ENCODE results near the gene GRM1.

Gene GRM1

DNA sequence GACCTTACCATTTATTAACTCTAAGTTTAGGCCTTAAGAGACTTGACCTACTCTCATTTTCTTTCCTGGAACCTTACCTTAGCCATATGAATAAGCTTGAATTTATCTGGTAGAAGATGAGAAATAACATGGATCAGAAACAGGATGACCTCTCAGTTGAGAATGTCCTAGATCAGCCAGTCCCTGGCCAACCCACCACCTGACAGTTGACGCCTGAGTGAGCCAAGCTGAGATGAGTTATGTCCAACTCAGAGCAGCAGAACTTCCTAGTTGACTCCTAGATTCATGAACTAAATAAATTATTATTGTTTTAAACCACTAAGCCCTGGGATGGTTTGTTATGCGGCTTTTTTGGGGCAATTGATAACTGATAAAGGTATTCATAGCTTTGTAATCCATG lies 281.8 kb downstream of the GRM1 start:
- in situ Hi-C loops (cut with HindIII; ENCODE audit: low sequenced_read_pairs): no loop called here

DNA sequence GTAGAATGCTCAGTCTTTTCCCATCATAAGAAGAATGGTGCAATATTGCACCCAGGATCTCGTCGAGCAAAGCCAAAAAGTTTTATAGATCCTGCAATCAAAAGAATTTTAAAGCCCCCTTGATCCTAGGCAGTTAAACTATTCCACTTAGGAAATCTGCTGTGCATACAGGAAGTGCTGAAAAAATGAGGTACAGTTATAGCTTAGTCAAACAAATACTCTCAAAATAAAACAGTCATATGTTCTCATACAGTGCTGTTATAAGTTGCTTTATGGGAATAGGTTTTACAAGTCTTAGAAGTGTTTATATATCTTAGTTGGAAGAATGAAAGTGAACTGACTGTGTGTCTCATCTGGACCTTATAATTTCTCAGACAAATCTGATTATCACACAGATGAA lies 282.2 kb downstream of the GRM1 start:
- in situ Hi-C loops (cut with HindIII; ENCODE audit: low sequenced_read_pairs): no loop called here

DNA sequence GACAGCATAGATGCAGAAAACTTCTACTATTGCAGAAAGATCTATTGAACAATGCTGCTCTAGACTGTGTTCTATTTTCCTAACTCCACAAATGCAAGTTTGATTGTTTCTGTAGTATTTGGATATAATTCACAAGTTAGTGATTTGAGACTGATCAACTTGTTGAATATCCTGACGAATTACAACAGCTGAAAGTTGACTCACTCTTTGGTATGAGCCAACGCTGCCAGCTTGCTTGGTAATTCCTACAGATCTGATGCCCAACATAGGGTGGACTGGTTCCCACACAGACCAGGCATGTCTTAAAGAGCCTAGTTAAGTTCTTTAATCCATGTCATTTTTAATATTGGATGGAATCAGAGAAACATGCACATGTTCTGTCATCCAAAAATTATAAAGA lies 283.7 kb downstream of the GRM1 start:
- in situ Hi-C loops (cut with HindIII; ENCODE audit: low sequenced_read_pairs): no loop called here

DNA sequence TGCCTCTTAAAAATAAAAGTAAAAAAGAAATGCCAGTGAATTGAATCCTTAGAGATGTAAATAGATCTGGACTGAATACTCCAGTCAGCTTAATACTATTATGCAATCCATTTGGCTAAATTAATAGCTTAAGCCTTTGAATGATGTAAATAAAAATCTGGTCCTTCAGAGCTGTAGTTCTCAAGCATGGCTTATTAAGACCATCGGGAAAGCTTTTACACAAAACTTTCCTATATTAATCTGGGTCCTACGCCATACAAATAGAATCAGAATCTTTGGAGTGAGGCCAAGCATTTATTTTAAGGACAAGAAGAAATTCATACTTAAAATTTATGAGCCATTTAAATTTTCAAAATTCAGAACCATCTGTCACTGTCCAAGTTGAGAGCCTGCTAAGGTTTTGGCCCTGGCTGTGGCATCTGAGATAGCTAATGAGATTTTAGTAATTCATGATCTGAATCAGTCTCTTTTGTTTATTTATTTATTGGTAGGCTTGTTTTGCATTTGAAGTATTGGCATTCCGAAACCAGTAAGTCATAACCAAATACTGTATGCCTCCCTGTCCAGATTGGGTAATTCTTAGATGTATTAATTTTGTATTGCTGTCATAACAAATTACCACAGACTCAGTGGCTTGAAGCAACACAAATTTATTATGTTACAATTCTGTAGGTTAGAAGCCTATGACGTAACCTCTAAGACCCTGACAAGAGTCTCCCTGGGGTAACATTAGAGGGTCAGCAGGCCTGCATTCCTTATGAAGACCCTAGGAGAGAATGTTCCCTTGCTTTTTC lies 286.7 kb downstream of the GRM1 start:
- in situ Hi-C loops (cut with HindIII; ENCODE audit: low sequenced_read_pairs): no loop called here

- in situ Hi-C loops (cut with HindIII; ENCODE audit: low sequenced_read_pairs): no loop called here
These were observed 287.3 kb downstream of the GRM1 start for GRCh38 chr6:146316175-146316495.

DNA sequence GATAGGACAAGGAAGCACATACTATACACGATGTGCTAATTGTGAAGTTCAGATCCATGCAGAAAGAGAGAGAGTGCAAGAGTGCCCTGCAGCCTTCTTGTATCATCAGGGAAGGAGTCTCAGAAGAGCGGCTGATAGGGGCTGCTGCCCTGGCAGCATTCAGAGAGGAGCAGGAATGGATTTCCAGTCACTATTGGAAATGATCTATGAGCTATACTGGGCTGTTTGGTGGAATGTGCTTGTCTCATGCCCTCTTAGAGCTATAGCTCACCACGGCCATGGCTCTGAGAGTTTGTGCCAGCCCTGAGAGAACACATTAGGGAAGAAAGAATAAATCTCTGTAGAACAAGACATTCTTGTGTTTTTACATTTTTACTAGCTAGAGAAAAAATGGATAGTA lies 302.2 kb downstream of the GRM1 start:
- in situ Hi-C loops (cut with HindIII; ENCODE audit: low sequenced_read_pairs): no loop called here

- in situ Hi-C loops (cut with HindIII; ENCODE audit: low sequenced_read_pairs): no loop called here
These were observed 306.5 kb downstream of the GRM1 start for GRCh38 chr6:146335336-146335735.

DNA sequence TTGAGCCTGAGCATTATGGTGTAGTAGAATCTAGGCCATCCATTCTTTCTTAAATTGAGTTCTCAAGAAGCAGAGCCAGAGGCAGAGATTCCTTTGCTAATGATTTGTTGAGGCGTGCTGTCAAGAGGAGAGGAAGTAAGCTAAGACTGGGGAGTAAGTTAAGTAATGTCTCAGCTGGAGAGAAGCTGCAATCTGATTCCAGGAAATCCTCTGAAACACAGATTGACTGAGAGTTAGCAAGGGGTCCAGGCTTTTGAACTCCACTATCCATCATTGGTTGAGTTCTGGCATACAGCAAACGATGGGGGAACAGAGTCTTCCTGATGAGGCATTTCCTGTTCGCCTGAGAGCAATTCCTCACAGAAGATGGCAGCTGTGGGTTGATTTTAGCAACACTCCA lies 307.3 kb downstream of the GRM1 start:
- in situ Hi-C loops (cut with HindIII; ENCODE audit: low sequenced_read_pairs): no loop called here

GRCh38 chr6:146337376-146337775 lies 308.5 kb downstream of the GRM1 start:
- in situ Hi-C loops (cut with HindIII; ENCODE audit: low sequenced_read_pairs): no loop called here

DNA sequence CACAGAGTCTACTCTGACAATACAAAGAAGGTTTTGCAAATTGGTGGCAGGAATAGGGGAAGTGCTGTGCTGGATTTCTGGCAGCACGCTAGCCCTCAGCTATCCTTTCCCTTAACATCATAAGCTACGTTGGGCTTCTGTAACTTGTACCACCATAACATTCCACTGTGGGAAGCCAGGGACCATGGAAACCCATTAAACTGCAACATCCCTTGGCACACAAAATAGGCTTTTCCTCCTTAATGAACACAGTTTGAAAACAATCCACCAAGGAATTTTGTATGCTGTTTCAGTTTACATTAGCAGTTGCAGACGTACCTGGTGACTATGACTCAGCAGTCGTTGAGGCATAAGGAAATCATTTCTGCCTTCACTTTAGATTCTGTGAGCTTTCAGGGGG lies 310.9 kb downstream of the GRM1 start:
- in situ Hi-C loops (cut with HindIII; ENCODE audit: low sequenced_read_pairs): loop anchor here (5.0 kb wide), 1 partner anchor 63 kb away; no protein-coding TSS in a partner anchor

GRCh38 chr6:146341493-146342230 lies 312.8 kb downstream of the GRM1 start:
- in situ Hi-C loops (cut with HindIII; ENCODE audit: low sequenced_read_pairs): loop anchor here (5.0 kb wide), 1 partner anchor 61 kb away; no protein-coding TSS in a partner anchor

DNA sequence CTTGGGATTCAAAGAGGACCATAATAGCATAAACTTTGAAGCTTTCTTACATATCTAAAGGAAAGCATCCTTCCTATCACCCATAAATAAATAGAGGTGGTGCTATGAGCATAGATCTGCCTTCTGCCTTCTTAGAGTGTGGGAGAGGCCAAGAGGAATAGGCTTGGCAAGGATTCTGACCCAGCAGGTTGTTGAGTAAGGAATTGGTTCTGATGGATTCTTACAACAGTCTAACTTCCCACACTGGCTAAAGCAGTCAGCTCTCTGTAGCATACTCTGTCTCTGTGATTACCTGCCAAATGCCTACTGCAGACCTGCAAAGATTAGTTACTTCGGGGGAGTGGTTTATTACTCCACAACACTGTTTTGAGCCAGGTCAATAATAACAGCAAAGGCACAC lies 316.7 kb downstream of the GRM1 start:
- in situ Hi-C loops (cut with HindIII; ENCODE audit: low sequenced_read_pairs): no loop called here

- in situ Hi-C loops (cut with HindIII; ENCODE audit: low sequenced_read_pairs): no loop called here
These were observed 318.2 kb downstream of the GRM1 start for GRCh38 chr6:146347090-146347489.

- in situ Hi-C loops (cut with HindIII; ENCODE audit: low sequenced_read_pairs): no loop called here
These were observed 318.8 kb downstream of the GRM1 start for GRCh38 chr6:146347690-146348089.

GRCh38 chr6:146351018-146351417 lies 322.2 kb downstream of the GRM1 start:
- in situ Hi-C loops (cut with HindIII; ENCODE audit: low sequenced_read_pairs): no loop called here

DNA sequence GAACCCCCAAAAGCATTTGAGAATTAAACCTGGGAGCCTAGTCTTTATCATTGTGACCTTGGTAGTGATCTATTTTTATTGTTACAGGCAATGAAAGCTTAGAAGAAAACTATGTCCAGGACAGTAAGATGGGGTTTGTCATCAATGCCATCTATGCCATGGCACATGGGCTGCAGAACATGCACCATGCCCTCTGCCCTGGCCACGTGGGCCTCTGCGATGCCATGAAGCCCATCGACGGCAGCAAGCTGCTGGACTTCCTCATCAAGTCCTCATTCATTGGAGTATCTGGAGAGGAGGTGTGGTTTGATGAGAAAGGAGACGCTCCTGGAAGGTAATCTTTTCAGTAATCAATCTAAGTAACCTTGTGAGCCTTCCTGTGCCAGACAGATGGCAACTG lies 323.3 kb downstream of the GRM1 start:
- in situ Hi-C loops (cut with HindIII; ENCODE audit: low sequenced_read_pairs): no loop called here

DNA sequence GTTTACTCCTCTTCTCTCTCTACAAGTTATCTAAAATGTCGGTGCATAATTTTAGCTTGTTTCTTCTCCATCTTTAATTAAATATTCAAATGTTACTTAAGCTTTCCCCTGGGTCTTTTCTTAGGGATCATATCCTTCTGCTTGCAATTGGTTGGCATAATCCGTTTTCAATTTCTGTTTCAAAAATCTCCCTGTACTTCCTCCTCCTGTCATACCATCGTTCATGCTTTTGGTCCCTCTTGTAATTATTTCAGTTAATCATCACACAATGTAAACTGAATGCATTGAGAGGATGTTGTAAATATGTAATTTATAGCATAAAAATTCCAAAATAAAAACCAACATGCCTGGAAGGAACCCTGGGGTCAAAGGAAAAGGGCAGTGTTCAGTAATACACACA lies 325.6 kb downstream of the GRM1 start:
- in situ Hi-C loops (cut with HindIII; ENCODE audit: low sequenced_read_pairs): no loop called here

DNA sequence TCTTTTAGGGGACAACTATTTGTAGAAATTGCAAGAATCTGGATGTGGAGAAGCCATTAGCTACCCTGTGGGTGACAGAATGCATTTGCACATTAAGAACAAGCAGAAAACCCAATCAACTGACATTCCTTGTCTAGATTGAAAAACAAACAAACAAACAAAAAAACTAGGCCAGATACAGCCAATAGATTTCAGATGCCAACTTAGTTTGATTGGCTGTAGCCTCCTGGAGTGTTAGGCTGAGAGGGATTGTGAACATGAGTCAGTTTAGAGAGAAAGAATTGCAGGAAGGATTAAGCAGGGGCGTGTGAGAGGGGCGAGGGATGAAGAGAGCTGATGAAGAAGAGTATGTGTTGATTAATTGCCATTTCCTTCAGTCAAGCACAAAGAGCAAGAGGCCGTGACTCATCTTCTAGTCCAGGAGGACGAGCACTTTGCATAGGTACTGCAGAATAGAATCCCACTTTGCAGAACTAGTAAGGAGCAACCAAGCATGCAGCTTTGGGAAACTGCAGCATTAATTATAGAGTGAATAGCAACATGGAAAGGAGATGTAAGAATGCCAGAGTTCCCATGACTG lies 326.7 kb downstream of the GRM1 start:
- in situ Hi-C loops (cut with HindIII; ENCODE audit: low sequenced_read_pairs): no loop called here

- in situ Hi-C loops (cut with HindIII; ENCODE audit: low sequenced_read_pairs): no loop called here
These were observed 328.9 kb downstream of the GRM1 start for GRCh38 chr6:146357578-146358430.

- in situ Hi-C loops (cut with HindIII; ENCODE audit: low sequenced_read_pairs): no loop called here
These were observed 329.7 kb downstream of the GRM1 start for GRCh38 chr6:146358431-146359046.

- in situ Hi-C loops (cut with HindIII; ENCODE audit: low sequenced_read_pairs): no loop called here
These were observed 330.3 kb downstream of the GRM1 start for GRCh38 chr6:146359131-146359530.
